ENCODE results near the gene PRKD1. TPM values are rescaled to one million over a fixed set of nuclear protein-coding genes. Genes with fewer than 3 reads are reported as not detected.

PRKD1 gene
- total RNA-seq, 1 experiment from 2014 or later = 1.2 TPM

DNA sequence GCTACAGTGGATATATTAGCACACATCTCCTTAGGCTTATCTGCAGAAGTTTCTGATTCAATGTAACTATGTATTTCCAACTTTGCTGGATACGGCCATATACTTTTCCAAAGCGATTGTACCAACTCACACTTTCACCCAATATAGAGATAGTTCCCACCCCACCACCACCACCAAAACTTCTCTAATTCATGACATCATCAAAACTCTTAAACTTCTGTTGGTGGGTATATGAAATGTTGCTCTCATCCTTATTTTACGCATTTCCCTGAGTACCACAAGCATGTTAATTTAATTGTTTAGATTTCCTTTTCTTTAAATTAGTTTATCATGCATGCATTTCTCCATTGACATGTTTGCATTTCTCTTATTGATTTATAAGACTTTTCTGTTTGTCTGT is 95.6 kb downstream of the PRKD1 start:
- H3K9me3 ChIP-seq (ENCODE audit: low read length) = no peaks in the 10 kb centered on the region
- BruUV-seq (replicated peaks) = no TSS peak
- H3K27ac ChIP-seq (ENCODE audit: low read length) = no peak overlapping the region
- ATAC-seq (no peak), DNase-seq (no peak)
- intact Hi-C loops (cut with micrococcal nuclease) = no loop called here
- H3F3A ChIP-seq (ENCODE audit: low read length, unreplicated experiment) = no peaks in the 10 kb centered on the region
- H3K9me2 ChIP-seq (replicated peaks; ENCODE audit: low read length) = no peaks in the 10 kb centered on the region; the same call in 1 of the 2 replicates
- ChIA-PET POLR2A (ENCODE audit: unreplicated experiment) (no interaction called here), CTCF (no interaction called here)
- H3K79me2 ChIP-seq (ENCODE audit: low read length) = no peaks in the 10 kb centered on the region
- no peak overlapping the region for H2AFZ ChIP-seq (ENCODE audit: low read length)
- TF ChIP-seq EZH2 (IDR thresholded peaks at IDR 0.05; ENCODE audit: low read length, unreplicated experiment) (no peak), EZH2phosphoT487 (IDR thresholded peaks at IDR 0.05; ENCODE audit: borderline replicate concordance, low read length) (no peak)
- TF ChIP-seq, protein P1, sequence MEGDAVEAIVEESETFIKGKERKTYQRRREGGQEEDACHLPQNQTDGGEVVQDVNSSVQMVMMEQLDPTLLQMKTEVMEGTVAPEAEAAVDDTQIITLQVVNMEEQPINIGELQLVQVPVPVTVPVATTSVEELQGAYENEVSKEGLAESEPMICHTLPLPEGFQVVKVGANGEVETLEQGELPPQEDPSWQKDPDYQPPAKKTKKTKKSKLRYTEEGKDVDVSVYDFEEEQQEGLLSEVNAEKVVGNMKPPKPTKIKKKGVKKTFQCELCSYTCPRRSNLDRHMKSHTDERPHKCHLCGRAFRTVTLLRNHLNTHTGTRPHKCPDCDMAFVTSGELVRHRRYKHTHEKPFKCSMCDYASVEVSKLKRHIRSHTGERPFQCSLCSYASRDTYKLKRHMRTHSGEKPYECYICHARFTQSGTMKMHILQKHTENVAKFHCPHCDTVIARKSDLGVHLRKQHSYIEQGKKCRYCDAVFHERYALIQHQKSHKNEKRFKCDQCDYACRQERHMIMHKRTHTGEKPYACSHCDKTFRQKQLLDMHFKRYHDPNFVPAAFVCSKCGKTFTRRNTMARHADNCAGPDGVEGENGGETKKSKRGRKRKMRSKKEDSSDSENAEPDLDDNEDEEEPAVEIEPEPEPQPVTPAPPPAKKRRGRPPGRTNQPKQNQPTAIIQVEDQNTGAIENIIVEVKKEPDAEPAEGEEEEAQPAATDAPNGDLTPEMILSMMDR (conservative IDR thresholded peaks at IDR 0.05; ENCODE audit: low read depth, low read length) = no peak
- no peak overlapping the region for H3K9ac ChIP-seq (ENCODE audit: low read length)
- no peak overlapping the region for H3K4me2 ChIP-seq (ENCODE audit: low read length)
- no peaks in the 10 kb centered on the region for H3K4me1 ChIP-seq (ENCODE audit: insufficient read depth, low read length)
- H4K20me1 ChIP-seq (ENCODE audit: low read length) = no peaks in the 10 kb centered on the region
- no peaks in the 10 kb centered on the region for H3K36me3 ChIP-seq (ENCODE audit: low read depth, low read length)
- no peak overlapping the region for H3K4me3 ChIP-seq (ENCODE audit: low read length)
- H3K27me3 ChIP-seq (ENCODE audit: low read length) = no peaks in the 10 kb centered on the region

GRCh38 chr14:29829851-29830250 is 97.8 kb downstream of the PRKD1 start:
- H3F3A ChIP-seq (ENCODE audit: low read length, unreplicated experiment) = no peaks in the 10 kb centered on the region
- no peaks in the 10 kb centered on the region; the same call in 1 of the 2 replicates for H3K9me2 ChIP-seq (replicated peaks; ENCODE audit: low read length)
- H3K4me1 ChIP-seq (ENCODE audit: insufficient read depth, low read length) = no peaks in the 10 kb centered on the region
- CTCF ChIA-PET = no interaction called here
- intact Hi-C loops (cut with micrococcal nuclease) = no loop called here
- H3K4me3 ChIP-seq (ENCODE audit: low read length) = no peak overlapping the region
- BruUV-seq (replicated peaks) = no TSS peak
- no peak for TF ChIP-seq EZH2phosphoT487 (IDR thresholded peaks at IDR 0.05; ENCODE audit: borderline replicate concordance, low read length)
- no peak for TF ChIP-seq EZH2 (IDR thresholded peaks at IDR 0.05; ENCODE audit: low read length, unreplicated experiment)
- TF ChIP-seq, protein P1 (conservative IDR thresholded peaks at IDR 0.05; ENCODE audit: low read depth, low read length) = no peak
- ATAC-seq (no peak), DNase-seq (no peak)
- H3K27ac ChIP-seq (ENCODE audit: low read length) = no peak overlapping the region
- H3K4me2 ChIP-seq (ENCODE audit: low read length) = no peak overlapping the region
- no peaks in the 10 kb centered on the region for H3K36me3 ChIP-seq (ENCODE audit: low read depth, low read length)
- no peaks in the 10 kb centered on the region for H4K20me1 ChIP-seq (ENCODE audit: low read length)
- no peaks in the 10 kb centered on the region for H3K79me2 ChIP-seq (ENCODE audit: low read length)
- no peak overlapping the region for H3K9ac ChIP-seq (ENCODE audit: low read length)
- H2AFZ ChIP-seq (ENCODE audit: low read length) = no peak overlapping the region
- H3K27me3 ChIP-seq (ENCODE audit: low read length) = no peaks in the 10 kb centered on the region
- POLR2A ChIA-PET (ENCODE audit: unreplicated experiment) = no interaction called here
- H3K9me3 ChIP-seq (ENCODE audit: low read length) = no peaks in the 10 kb centered on the region

DNA sequence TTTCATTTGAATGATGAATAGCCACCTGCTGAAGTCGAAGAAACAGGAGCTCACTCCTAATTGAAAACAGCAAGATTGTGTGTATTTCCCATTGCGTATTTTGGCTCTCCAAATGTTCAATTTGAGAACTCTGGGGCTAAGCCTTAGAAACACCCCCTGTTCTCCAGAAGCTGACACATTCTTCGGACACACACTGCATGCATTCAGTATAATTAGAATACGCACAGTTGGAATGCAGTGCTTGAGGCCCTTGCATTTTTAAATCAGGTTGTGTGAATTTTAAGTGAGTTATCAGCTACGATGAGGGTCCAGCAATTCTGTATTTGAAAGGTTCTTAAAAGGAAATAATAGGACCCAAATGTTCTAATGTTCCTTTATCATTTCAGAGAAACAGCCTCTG is 103.8 kb downstream of the PRKD1 start:
- H3K9ac ChIP-seq (ENCODE audit: low read length) = no peak overlapping the region
- H3F3A ChIP-seq (ENCODE audit: low read length, unreplicated experiment) = no peaks in the 10 kb centered on the region
- no peak overlapping the region for H3K4me3 ChIP-seq (ENCODE audit: low read length)
- CTCF ChIA-PET = interaction anchor here (0.7 kb wide), 1 partner anchor 142 kb away, joined by 3 read pairs; no protein-coding TSS in a partner anchor
- no peak overlapping the region for H2AFZ ChIP-seq (ENCODE audit: low read length)
- no peaks in the 10 kb centered on the region for H3K79me2 ChIP-seq (ENCODE audit: low read length)
- DNase-seq (no peak), ATAC-seq (no peak)
- intact Hi-C loops (cut with micrococcal nuclease) = loop anchor here (5.0 kb wide), 1 partner anchor 73 kb away; no protein-coding TSS in a partner anchor
- no peaks in the 10 kb centered on the region for H3K9me2 ChIP-seq (replicated peaks; ENCODE audit: low read length)
- H3K4me1 ChIP-seq (ENCODE audit: insufficient read depth, low read length) = no peaks in the 10 kb centered on the region
- H3K9me3 ChIP-seq (ENCODE audit: low read length) = no peaks in the 10 kb centered on the region
- no peaks in the 10 kb centered on the region for H3K27me3 ChIP-seq (ENCODE audit: low read length)
- H3K27ac ChIP-seq (ENCODE audit: low read length) = no peak overlapping the region
- H3K4me2 ChIP-seq (ENCODE audit: low read length) = no peak overlapping the region
- no TSS peak for BruUV-seq (replicated peaks)
- H4K20me1 ChIP-seq (ENCODE audit: low read length) = no peaks in the 10 kb centered on the region
- TF ChIP-seq EZH2phosphoT487 (IDR thresholded peaks at IDR 0.05; ENCODE audit: borderline replicate concordance, low read length) (no peak), EZH2 (IDR thresholded peaks at IDR 0.05; ENCODE audit: low read length, unreplicated experiment) (no peak)
- TF ChIP-seq, protein P1 (conservative IDR thresholded peaks at IDR 0.05; ENCODE audit: low read depth, low read length) = no peak
- POLR2A ChIA-PET (ENCODE audit: unreplicated experiment) = no interaction called here
- no peaks in the 10 kb centered on the region for H3K36me3 ChIP-seq (ENCODE audit: low read depth, low read length)
